M059J (cell line): Measurements from ENCODE around the gene GLYATL2. TPM values are rescaled to one million over a fixed set of nuclear protein-coding genes. Genes with fewer than 3 reads are reported as not detected.

Experiments
- DNase-seq: peaks from one replicate; pipeline ENCODE4 v3.0.0-alpha.2; 2012; ENCODE audit warnings: low read depth
- total RNA-seq: library from RNA; depleted of rRNA; stranded (reverse); fragments of >200 nt; shearing (Covaris generic); gene quantifications from 2 replicates; pipeline ENCODE4 v1.2.3, GENCODE V29; 2014; rRNA removed

Gene GLYATL2
- total RNA-seq, 1 experiment from 2014 or later, result 6.3 TPM

DNA sequence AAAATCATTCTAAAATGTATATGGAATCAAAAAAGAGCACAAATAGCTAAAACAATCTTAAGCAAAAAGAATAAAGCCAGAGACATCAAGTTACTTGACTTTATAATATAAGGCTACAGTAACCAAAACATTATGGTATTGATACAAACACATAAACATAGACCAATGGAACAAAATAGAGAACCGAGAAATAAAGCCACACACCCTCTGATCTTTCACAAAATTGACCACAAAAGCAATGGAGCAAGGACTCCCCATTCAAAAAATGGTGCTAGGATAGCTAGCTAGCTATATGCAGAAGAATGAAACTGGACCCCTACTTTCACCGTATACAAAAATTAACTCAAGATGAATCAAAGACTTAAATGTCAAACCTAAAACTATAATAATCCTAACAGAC, 43.2 kb downstream of the GLYATL2 start:
- no peak for DNase-seq

DNA sequence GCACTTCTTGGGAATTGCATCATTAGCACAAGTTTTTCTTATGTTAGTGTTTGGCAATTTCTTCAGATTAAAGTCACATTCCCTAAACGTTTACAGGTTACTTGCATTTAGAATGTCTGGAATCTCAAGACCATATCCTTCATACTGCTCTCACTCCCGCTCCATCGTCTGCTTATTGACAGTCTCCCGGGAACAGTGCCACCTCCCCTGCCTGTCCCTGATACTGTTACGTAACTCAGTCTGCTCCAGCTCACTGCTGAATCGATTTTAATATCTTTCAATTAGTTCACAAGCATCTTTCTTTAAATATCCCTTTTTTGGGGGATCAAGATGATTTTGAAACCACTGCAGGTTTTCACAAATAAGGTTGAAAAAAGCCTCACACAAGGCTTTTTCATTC, 48.2 kb downstream of the GLYATL2 start:
- no peak for DNase-seq

- DNase-seq, result peak; percentile 74
Measured at GRCh38 chr11:58788355-58789023, 56.0 kb downstream of the GLYATL2 start.

DNA sequence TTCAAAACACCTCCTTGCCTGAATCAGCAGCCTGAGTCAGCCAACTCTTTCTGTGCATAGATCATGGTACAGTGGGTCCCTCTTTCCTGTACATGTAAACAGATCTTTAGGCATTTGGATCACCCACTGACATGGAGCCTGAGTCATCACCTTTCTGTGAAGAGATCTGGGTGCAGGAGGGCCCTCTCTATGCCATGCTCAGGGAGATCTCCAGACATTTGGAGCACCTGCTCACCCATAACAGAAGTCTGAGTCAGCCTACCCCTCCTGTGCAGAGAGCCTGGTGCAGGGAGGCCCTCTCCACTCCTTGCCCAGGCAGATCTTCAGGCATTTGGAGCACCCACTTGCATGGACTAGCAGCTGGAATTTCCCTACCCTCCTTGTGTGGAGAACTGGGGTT, 56.6 kb downstream of the GLYATL2 start:
- DNase-seq, result peak; percentile 71

GRCh38 chr11:58786693-58787092, 57.8 kb downstream of the GLYATL2 start:
- DNase-seq, result peak; percentile 12

- no peak for DNase-seq
Measured at GRCh38 chr11:58784995-58785394, 59.5 kb downstream of the GLYATL2 start.

Other genes with a start within 250 kb of the GLYATL2 start
- 0.17 and 0.89 TPM in 2 replicates for gene CNTF, start 222.0 kb downstream of the GLYATL2 start, total RNA-seq
- not detected in 2 replicates for gene GLYAT, start 112.8 kb downstream of the GLYATL2 start, total RNA-seq
- 0.12 and 1.9 TPM in 2 replicates for gene GLYATL1, start 94.8 kb upstream of the GLYATL2 start, total RNA-seq
- not detected in 2 replicates for gene GLYATL1B, start 241.6 kb upstream of the GLYATL2 start, total RNA-seq